Stimulated activated CD4-positive, alpha-beta T cell treated with anti-CD3 and anti-CD28 coated beads, Interleukin-1b, Interleukin-23, amount 100 ng/mL, for 24 hours (primary cell): ENCODE data around the gene EML6.

Experiments
- DNase-seq, 4 experiments: peaks; one replicate each; pipeline ENCODE4 v3.0.0-alpha.2; 2020; ENCODE audit warnings: low read depth in 4 of 4, low spot score in 1 of 4

EML6 gene

GRCh38 chr2:54941248-54941984 is 218.0 kb downstream of the EML6 start:
- DNase-seq, result no peak

- DNase-seq, result no peak
Observed at GRCh38 chr2:54942373-54942772, 218.9 kb downstream of the EML6 start.

GRCh38 chr2:54944724-54945326 is 221.4 kb downstream of the EML6 start:
- DNase-seq, result no peak

GRCh38 chr2:54945391-54946219 is 222.1 kb downstream of the EML6 start:
- DNase-seq, result peak in 1 of 4 experiments; percentile 4

GRCh38 chr2:54946220-54946805 is 222.9 kb downstream of the EML6 start:
- DNase-seq, result no peak

- DNase-seq, result no peak
Observed at GRCh38 chr2:54947136-54947535, 223.7 kb downstream of the EML6 start.

GRCh38 chr2:54947646-54948045 is 224.2 kb downstream of the EML6 start:
- no peak for DNase-seq

- no peak for DNase-seq
Observed at GRCh38 chr2:54948120-54948519, 224.7 kb downstream of the EML6 start.

- no peak for DNase-seq
Observed at GRCh38 chr2:54949431-54949830, 226.0 kb downstream of the EML6 start.

GRCh38 chr2:54950811-54951210 is 227.3 kb downstream of the EML6 start:
- no peak for DNase-seq

GRCh38 chr2:54952425-54952824 is 229.0 kb downstream of the EML6 start:
- DNase-seq, result no peak

- DNase-seq, result no peak
Observed at GRCh38 chr2:54952978-54953456, 229.6 kb downstream of the EML6 start.

GRCh38 chr2:54954158-54954557 is 230.7 kb downstream of the EML6 start:
- no peak for DNase-seq

GRCh38 chr2:54954705-54955357 is 231.4 kb downstream of the EML6 start:
- no peak for DNase-seq

- DNase-seq, result no peak
Observed at GRCh38 chr2:54955358-54956110, 232.1 kb downstream of the EML6 start.

GRCh38 chr2:54956111-54956627 is 232.7 kb downstream of the EML6 start:
- DNase-seq, result no peak

- DNase-seq, result no peak
Observed at GRCh38 chr2:54957321-54957999, 234.0 kb downstream of the EML6 start.

- DNase-seq, result no peak
Observed at GRCh38 chr2:54958717-54959371, 235.4 kb downstream of the EML6 start.

- no peak for DNase-seq
Observed at GRCh38 chr2:54960164-54960563, 236.7 kb downstream of the EML6 start.
